Fibroblast of lung (primary cell): ENCODE measurements around the gene PTPN13.

Source experiments
- CTCF ChIP-seq, 2 donors: IDR thresholded peaks in 1 of 2; conservative IDR thresholded peaks in 1 of 2; 1 replicate in 1 of 2; 2 replicates in 1 of 2; pipeline ENCODE4 v1.5.1; 2011 to 2012; ENCODE audit warnings: low read length in 2 of 2, control low read depth in 1 of 2, inconsistent platforms in 1 of 2, low read depth in 1 of 2, mild to moderate bottlenecking in 1 of 2
- EZH2 ChIP-seq: IDR thresholded peaks from 2 replicates; pipeline ENCODE4 v1.5.1; 2012; ENCODE audit warnings: low read length, control low read depth, mild to moderate bottlenecking; ENCODE audit errors: missing control alignments

GRCh38 chr4:86556791-86557415 is 37.2 kb upstream of the PTPN13 start:
- TF ChIP-seq CTCF (conservative IDR thresholded peaks at IDR 0.05 in 1 of 2, IDR thresholded peaks at IDR 0.05 in 1 of 2; ENCODE audit: low read depth in 1 of 2, low read length in 2 of 2) (no peak), EZH2 (no peak)
